HepG2 (cell line): ENCODE measurements around the gene ZNF620. TPM values are rescaled to one million over a fixed set of nuclear protein-coding genes. Genes with fewer than 3 reads are reported as not detected.
A peak's percentile ranks its signal among the peaks of the same experiment; 100 is the strongest.

Experiments used
- CCDC6 ChIP-seq: sonication (generic); formaldehyde crosslinking; IDR thresholded peaks from 2 replicates; pipeline ENCODE4 v1.8.1; 2022; ENCODE audit warnings: mild to moderate bottlenecking, missing genetic modification reagents, moderate library complexity
- HNF1A ChIP-seq, 2 experiments: sonication (generic) in 1 of 2; formaldehyde crosslinking in 1 of 2; IDR thresholded peaks; 2 replicates each; pipeline versions ENCODE4 v1.4.0 to v1.6.1; 2016 to 2020; ENCODE audit warnings: borderline replicate concordance in 1 of 2, low read depth in 1 of 2, mild to moderate bottlenecking in 1 of 2, missing genetic modification reagents in 1 of 2
- HNRNPL ChIP-seq: fragments of 200-400 bp; formaldehyde crosslinking; IDR thresholded peaks from 2 replicates; pipeline ENCODE4 v1.6.1; 2017; ENCODE audit warnings: mild to moderate bottlenecking, low read depth, low read length
- SMAD3 ChIP-seq: sonication (generic); formaldehyde crosslinking; IDR thresholded peaks from 2 replicates; pipeline ENCODE4 v1.4.0; 2020; ENCODE audit warnings: missing genetic modification reagents
- THRA ChIP-seq: sonication (generic); formaldehyde crosslinking; IDR thresholded peaks from 2 replicates; pipeline ENCODE4 v1.4.0; 2020; ENCODE audit warnings: missing genetic modification reagents, borderline replicate concordance
- ZBTB20 ChIP-seq: sonication (generic); formaldehyde crosslinking; IDR thresholded peaks from 2 replicates; pipeline ENCODE4 v1.8.1; 2023; ENCODE audit warnings: missing genetic modification reagents, low read depth, mild to moderate bottlenecking, borderline replicate concordance
- ZFX ChIP-seq: sonication (generic); formaldehyde crosslinking; IDR thresholded peaks from 2 replicates; pipeline ENCODE4 v1.4.0; 2020; ENCODE audit warnings: mild to moderate bottlenecking, low read depth, missing genetic modification reagents, moderate library complexity
- ZNF20 ChIP-seq: sonication (generic); formaldehyde crosslinking; IDR thresholded peaks from 2 replicates; pipeline ENCODE4 v1.4.0; 2020; ENCODE audit warnings: mild to moderate bottlenecking, moderate library complexity, missing genetic modification reagents
- ZNF230 ChIP-seq: sonication (generic); formaldehyde crosslinking; IDR thresholded peaks from 2 replicates; pipeline ENCODE4 v1.4.0; 2020; ENCODE audit warnings: mild to moderate bottlenecking, missing genetic modification reagents
- ZNF567 ChIP-seq: sonication (generic); formaldehyde crosslinking; IDR thresholded peaks from 2 replicates; pipeline ENCODE4 v1.8.1; 2023; ENCODE audit warnings: mild to moderate bottlenecking, missing genetic modification reagents, borderline replicate concordance
- ZNF572 ChIP-seq: sonication (generic); formaldehyde crosslinking; IDR thresholded peaks from 2 replicates; pipeline ENCODE4 v1.5.1; 2020; ENCODE audit warnings: mild to moderate bottlenecking, missing genetic modification reagents
- polyA plus RNA-seq, 8 experiments: library from polyadenylated mRNA; depleted of rRNA in 3 of 8; stranded (reverse) in 7 of 8; unstranded in 1 of 8; fragments of >200 nt; fragmentation: Illumina TruSeq in 4 of 8; extraction: Trizol in 4 of 8; gene quantifications; 2 replicates each; pipeline versions ENCODE4 v1.2.1 to v1.2.3, GENCODE V29; 2011 to 2016; ENCODE audit warnings: low read depth in 4 of 8, missing spikeins in 1 of 8, mixed read lengths in 1 of 8; ENCODE audit not compliant: insufficient read depth in 1 of 8
- total RNA-seq, 5 experiments: library from RNA; depleted of rRNA; stranded (reverse); fragments of >200 nt; fragmentation: Illumina TruSeq; extraction: Trizol; gene quantifications; 2 replicates each; pipeline ENCODE4 v1.2.3, GENCODE V29; 2016; ENCODE audit warnings: low read depth in 1 of 5
- TF ChIP-seq, protein P1 (sequence below): sonication (generic); formaldehyde crosslinking; IDR thresholded peaks from 2 replicates; pipeline ENCODE4 v1.4.0; 2020; ENCODE audit warnings: mild to moderate bottlenecking, missing genetic modification reagents, borderline replicate concordance
- TF ChIP-seq, protein P2 (sequence below): sonication (generic); formaldehyde crosslinking; IDR thresholded peaks from 2 replicates; pipeline ENCODE4 v1.4.0; 2020; ENCODE audit warnings: mild to moderate bottlenecking, missing genetic modification reagents

ZNF620 gene
- total and polyA plus RNA-seq, 2 of the 13 experiments (the other 11 are each of a cell fraction or from before 2014, with no cell fraction given), result 2.3 to 12.2 TPM

- TF ChIP-seq, protein P1, sequence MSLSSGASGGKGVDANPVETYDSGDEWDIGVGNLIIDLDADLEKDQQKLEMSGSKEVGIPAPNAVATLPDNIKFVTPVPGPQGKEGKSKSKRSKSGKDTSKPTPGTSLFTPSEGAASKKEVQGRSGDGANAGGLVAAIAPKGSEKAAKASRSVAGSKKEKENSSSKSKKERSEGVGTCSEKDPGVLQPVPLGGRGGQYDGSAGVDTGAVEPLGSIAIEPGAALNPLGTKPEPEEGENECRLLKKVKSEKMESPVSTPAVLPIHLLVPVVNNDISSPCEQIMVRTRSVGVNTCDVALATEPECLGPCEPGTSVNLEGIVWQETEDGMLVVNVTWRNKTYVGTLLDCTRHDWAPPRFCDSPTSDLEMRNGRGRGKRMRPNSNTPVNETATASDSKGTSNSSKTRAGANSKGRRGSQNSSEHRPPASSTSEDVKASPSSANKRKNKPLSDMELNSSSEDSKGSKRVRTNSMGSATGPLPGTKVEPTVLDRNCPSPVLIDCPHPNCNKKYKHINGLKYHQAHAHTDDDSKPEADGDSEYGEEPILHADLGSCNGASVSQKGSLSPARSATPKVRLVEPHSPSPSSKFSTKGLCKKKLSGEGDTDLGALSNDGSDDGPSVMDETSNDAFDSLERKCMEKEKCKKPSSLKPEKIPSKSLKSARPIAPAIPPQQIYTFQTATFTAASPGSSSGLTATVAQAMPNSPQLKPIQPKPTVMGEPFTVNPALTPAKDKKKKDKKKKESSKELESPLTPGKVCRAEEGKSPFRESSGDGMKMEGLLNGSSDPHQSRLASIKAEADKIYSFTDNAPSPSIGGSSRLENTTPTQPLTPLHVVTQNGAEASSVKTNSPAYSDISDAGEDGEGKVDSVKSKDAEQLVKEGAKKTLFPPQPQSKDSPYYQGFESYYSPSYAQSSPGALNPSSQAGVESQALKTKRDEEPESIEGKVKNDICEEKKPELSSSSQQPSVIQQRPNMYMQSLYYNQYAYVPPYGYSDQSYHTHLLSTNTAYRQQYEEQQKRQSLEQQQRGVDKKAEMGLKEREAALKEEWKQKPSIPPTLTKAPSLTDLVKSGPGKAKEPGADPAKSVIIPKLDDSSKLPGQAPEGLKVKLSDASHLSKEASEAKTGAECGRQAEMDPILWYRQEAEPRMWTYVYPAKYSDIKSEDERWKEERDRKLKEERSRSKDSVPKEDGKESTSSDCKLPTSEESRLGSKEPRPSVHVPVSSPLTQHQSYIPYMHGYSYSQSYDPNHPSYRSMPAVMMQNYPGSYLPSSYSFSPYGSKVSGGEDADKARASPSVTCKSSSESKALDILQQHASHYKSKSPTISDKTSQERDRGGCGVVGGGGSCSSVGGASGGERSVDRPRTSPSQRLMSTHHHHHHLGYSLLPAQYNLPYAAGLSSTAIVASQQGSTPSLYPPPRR (CRISPR knock-in tag), result no peak
- TF ChIP-seq THRA (CRISPR knock-in tag) (0 out of 2 replicates have a peak, but pooled peaks have one; percentile 36), HNF1A (IDR thresholded peaks at IDR 0.05; ENCODE audit: low read depth) (no peak), HNF1A (CRISPR knock-in tag; IDR thresholded peaks at IDR 0.05; ENCODE audit: borderline replicate concordance) (0 out of 2 replicates have a peak, but pooled peaks have one; percentile 34), ZNF230 (CRISPR knock-in tag) (peak; percentile 47; the same call in 1 of the 2 replicates), ZBTB20 (CRISPR knock-in tag) (peak; percentile 52; the same call in 1 of the 2 replicates), ZNF572 (CRISPR knock-in tag) (peak; percentile 90; the same call in 1 of the 2 replicates), CCDC6 (CRISPR knock-in tag) (0 out of 2 replicates have a peak, but pooled peaks have one; percentile 53), ZNF567 (CRISPR knock-in tag) (no peak), HNRNPL (peak; percentile 78; the same call in 1 of the 2 replicates), ZFX (CRISPR knock-in tag) (peak; percentile 77), ZNF20 (peak; percentile 81; the same call in 1 of the 2 replicates), SMAD3 (CRISPR knock-in tag) (0 out of 2 replicates have a peak, but pooled peaks have one; percentile 47)
- TF ChIP-seq, protein P2, sequence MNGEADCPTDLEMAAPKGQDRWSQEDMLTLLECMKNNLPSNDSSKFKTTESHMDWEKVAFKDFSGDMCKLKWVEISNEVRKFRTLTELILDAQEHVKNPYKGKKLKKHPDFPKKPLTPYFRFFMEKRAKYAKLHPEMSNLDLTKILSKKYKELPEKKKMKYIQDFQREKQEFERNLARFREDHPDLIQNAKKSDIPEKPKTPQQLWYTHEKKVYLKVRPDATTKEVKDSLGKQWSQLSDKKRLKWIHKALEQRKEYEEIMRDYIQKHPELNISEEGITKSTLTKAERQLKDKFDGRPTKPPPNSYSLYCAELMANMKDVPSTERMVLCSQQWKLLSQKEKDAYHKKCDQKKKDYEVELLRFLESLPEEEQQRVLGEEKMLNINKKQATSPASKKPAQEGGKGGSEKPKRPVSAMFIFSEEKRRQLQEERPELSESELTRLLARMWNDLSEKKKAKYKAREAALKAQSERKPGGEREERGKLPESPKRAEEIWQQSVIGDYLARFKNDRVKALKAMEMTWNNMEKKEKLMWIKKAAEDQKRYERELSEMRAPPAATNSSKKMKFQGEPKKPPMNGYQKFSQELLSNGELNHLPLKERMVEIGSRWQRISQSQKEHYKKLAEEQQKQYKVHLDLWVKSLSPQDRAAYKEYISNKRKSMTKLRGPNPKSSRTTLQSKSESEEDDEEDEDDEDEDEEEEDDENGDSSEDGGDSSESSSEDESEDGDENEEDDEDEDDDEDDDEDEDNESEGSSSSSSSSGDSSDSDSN (CRISPR knock-in tag), result peak; percentile 54
Measured at GRCh38 chr3:40505599-40506462, at the start of gene ZNF620 (continued).
